MG63 (cell line): Measurements from ENCODE around the gene OR2L13. TPM values are rescaled to one million over a fixed set of nuclear protein-coding genes. Genes with fewer than 3 reads are reported as not detected.
"Not testable (repeated sequence)": the region's sequence is repeated elsewhere in the genome, so short reads cannot be mapped to it uniquely, and the experiment has no call there.

Source experiments
- DNase-seq: peaks from one replicate; pipeline ENCODE4 v3.0.0-alpha.2; 2020
- H3K27me3 ChIP-seq: fragments of 250-450 bp; sonication (Bioruptor Pico); 2 replicates; pipeline ENCODE4 v1.5.1; 2020; ENCODE audit warnings: mild to moderate bottlenecking, moderate library complexity
- H3K36me3 ChIP-seq: fragments of 250-450 bp; sonication (Bioruptor Pico); 2 replicates; pipeline ENCODE4 v1.5.1; 2020; ENCODE audit warnings: mild to moderate bottlenecking, moderate library complexity
- H3K4me3 ChIP-seq: fragments of 250-450 bp; sonication (Bioruptor Pico); 2 replicates; pipeline ENCODE4 v1.5.1; 2020; ENCODE audit warnings: mild to moderate bottlenecking, moderate library complexity
- H3K9me3 ChIP-seq: fragments of 250-450 bp; sonication (Bioruptor Pico); 2 replicates; pipeline ENCODE4 v1.5.1; 2020; ENCODE audit warnings: mild to moderate bottlenecking, moderate library complexity
- total RNA-seq: library from RNA; depleted of rRNA; stranded (reverse); fragments of >200 nt; shearing (Covaris generic); gene quantifications from 2 replicates; pipeline ENCODE4 v1.2.3, GENCODE V29; 2014; ENCODE audit warnings: low replicate concordance; rRNA removed

OR2L13 gene, protein sequence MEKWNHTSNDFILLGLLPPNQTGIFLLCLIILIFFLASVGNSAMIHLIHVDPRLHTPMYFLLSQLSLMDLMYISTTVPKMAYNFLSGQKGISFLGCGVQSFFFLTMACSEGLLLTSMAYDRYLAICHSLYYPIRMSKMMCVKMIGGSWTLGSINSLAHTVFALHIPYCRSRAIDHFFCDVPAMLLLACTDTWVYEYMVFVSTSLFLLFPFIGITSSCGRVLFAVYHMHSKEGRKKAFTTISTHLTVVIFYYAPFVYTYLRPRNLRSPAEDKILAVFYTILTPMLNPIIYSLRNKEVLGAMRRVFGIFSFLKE
- total RNA-seq: not detected in 2 replicates

DNA sequence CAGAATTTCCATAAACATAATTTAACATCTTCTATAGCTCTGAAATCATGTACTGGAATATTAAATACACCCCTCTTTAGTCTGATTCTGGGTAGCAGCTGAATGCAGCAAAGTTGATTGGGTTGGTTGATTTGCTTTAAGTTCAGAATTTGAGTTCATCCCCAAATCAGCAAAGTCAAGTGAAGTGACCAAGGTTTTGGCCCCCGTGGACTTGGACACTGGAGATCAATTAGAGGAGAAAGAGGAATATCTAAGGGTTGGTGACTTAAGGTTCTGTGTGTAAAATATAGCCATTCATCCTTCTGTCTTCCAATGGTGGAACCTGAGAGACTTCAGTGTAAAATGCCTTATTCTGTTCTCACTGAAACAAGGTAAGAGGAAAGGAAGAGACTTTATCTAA is at the start of gene OR2L13:
Gene OR2L13 (plus strand): TSS at position 301 of the 400 bp plus-strand sequence. CDS start 4,192 bp downstream, outside the sequence.
- no peaks in the 10 kb centered on the region for H3K36me3 ChIP-seq
- no peaks in the 10 kb centered on the region for H3K27me3 ChIP-seq
- H3K9me3 ChIP-seq: no peaks in the 10 kb centered on the region
- no peak for DNase-seq
- no peak within 1 kb of the TSS for H3K4me3 ChIP-seq

DNA sequence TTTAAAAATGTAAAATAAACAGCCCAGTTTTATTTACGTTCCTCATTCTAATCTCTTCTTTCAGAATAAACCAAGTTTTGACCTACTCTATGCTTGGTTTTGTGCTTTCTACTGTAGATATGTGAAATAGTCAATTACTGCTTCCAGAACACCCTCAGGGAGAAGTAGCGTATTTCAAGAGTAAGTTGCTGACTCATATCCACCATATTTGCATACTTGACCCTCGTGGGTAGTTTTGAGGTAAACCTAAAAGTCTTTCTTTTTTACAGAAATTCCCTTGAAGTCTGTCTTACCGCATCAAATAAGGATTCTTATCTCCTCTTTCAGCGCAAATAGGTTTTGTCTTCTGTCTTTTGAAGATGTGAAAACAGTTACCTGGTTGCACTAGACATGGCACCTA is 49.8 kb upstream of the OR2L13 start:
- Histone ChIP-seq H3K36me3 (no peaks in the 10 kb centered on the region), H3K9me3 (peaks cover 3% of the 10 kb centered on the region; the same call in 1 of the 2 replicates), H3K4me3 (no peak overlapping the region), H3K27me3 (no peaks in the 10 kb centered on the region)
- DNase-seq: no peak

DNA sequence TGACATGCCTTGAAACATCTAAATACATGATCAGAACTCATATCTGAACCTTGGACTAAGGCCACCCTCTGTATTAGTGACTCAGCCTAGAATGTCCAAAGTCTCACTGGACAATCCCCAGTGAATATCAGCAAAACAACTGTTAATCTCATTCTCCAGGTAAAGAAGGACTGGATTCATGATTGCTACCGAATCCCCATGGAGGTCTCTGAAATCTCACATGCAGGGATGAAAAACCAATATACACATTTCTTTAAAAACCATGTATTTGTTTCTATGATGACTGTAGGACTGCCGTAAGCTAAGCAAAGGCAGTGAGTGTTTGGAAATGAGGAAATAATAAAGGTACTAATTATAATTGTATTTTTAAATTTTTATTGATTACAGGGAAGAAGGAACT is 48.4 kb upstream of the OR2L13 start, which contains the start of gene OR2L3:
Gene OR2L3 (plus strand): TSS at position 301 of the 400 bp plus-strand sequence. CDS start 13,846 bp downstream, outside the sequence.
- Histone ChIP-seq H3K36me3 (no peaks in the 10 kb centered on the region), H3K4me3 (no peak within 1 kb of the TSS), H3K9me3 (peaks cover 3% of the 10 kb centered on the region; the same call in 1 of the 2 replicates), H3K27me3 (no peaks in the 10 kb centered on the region)
- DNase-seq: no peak

DNA sequence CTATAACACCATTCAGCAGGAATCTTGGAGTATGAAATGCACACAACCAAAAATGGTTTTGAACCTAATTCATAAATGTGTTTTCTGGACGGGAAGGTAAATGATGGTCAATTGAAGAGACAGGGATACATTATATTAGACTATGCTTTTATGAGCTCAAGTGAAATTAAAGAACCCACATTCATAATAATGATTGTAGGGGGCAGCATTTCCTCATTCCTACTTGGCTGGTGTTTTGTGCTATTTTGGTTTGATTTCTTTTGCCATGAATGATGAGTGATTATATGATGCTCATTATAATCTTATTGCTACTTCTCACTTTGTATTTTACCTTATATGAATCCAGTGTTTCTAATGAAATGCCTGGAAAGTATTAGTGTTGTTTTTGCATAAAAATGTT is 48.0 kb upstream of the OR2L13 start:
- Histone ChIP-seq H3K36me3 (no peaks in the 10 kb centered on the region), H3K4me3 (no peak overlapping the region), H3K27me3 (no peaks in the 10 kb centered on the region), H3K9me3 (peaks cover 3% of the 10 kb centered on the region; the same call in 1 of the 2 replicates)
- DNase-seq: no peak

DNA sequence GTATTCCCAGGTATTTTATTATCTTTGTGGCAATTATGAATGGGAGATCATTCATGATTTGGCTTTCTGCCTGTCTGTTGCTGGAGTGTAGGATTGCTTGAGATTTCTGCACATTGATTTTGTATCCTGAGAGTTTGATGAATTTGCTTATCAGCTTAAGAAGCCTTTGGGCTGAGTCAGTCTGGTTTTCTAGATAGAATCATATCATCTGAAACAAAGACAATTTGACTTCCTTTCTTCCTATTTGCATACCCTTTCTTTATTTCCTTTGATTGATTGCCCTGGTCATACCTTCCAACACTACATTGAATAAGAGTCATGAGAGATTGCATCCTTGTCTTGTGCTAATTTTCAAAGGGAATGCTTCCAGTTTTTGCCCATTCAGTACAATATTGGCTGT is 40.3 kb upstream of the OR2L13 start:
- no peaks in the 10 kb centered on the region for H3K27me3 ChIP-seq
- no peaks in the 10 kb centered on the region for H3K36me3 ChIP-seq
- H3K9me3 ChIP-seq: peaks cover 2% of the 10 kb centered on the region; the same call in 1 of the 2 replicates
- DNase-seq: no peak
- H3K4me3 ChIP-seq: no peak overlapping the region

DNA sequence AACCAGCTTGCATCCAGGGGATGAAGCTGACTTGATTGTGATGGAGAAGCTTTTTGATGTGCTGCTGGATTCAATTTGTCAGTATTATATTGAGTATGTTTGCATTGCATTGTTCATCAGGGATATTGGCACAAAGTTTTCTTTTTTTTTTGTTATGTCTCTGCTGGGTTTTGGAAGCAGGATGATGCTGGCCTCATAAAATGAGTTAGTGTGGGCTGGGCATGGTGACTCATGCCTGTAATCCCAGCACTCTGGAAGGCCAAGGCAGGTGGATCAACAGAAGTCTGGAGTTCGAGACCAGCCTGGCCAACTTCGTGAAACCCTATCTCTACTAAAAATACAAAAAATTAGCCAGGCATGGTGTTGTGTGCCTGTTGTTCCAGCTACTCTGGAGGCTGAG is 39.7 kb upstream of the OR2L13 start:
- Histone ChIP-seq H3K27me3 (no peaks in the 10 kb centered on the region), H3K4me3 (no peak overlapping the region), H3K36me3 (no peaks in the 10 kb centered on the region), H3K9me3 (peaks cover 2% of the 10 kb centered on the region; the same call in 1 of the 2 replicates)
- DNase-seq: peak; percentile 62

DNA sequence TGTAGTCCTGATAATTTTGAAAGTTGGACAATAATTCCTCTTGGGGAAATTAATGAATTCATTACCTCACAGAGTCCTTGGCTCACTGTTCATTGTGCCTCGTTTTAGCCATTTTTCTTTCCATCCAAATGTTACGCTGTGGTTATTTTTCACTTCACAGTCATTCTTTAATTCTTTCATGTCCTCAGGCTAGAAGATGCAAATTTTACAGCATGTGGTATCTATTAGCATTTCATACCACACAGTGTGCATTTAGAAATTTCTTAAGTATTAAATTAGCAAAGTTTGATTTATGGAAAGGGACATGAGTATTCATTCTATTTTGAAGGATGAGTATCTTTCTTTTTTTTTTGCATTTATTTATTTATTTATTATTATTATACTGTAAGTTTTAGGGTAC is 29.9 kb upstream of the OR2L13 start:
- Histone ChIP-seq H3K9me3 (no peaks in the 10 kb centered on the region), H3K4me3 (no peak overlapping the region), H3K36me3 (no peaks in the 10 kb centered on the region), H3K27me3 (no peaks in the 10 kb centered on the region)
- DNase-seq: no peak

DNA sequence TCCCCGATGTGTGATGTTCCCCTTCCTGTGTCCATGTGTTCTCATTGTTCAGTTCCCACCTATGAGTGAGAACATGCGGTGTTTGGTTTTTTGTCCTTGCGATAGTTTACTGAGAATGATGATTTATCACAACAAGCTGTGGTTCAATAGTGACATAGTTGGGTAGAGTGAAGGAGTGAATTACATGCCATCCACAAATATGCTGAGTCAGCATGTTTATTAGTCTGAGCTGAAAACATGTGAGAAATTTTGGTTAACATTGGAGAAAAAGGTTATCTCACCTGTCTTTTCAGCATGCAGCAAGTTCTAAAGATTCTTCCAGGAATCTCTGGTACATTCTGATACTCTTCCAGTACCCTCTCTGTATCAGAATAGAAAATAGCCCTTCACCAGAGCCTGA is 29.4 kb upstream of the OR2L13 start:
- H3K27me3 ChIP-seq: no peaks in the 10 kb centered on the region

DNA sequence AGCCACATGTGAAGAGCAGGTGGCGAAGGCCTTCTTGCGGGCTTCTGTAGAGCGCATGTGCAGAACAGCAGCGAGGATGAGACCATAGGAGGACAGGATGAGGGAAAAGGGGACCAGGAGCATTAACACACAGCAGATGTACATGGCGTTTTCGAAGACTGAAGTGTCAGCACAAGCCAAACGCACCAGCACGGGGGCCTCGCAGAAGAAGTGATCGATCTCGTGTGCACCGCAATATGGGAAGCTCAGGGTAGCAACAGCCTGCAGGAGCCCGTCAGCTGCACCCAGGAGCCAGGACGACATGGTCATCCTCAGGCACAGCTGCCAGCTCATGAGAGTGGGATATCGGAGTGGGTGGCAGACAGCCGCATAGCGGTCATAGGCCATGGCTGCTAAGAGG is 11.1 kb upstream of the OR2L13 start:
- not testable (repeated sequence) for H3K9me3 ChIP-seq, H3K4me3 ChIP-seq, H3K36me3 ChIP-seq, H3K27me3 ChIP-seq, DNase-seq

More for the DNA sequence above, 29.4 kb upstream of the OR2L13 start:
- Histone ChIP-seq H3K9me3 (no peaks in the 10 kb centered on the region), H3K4me3 (no peak overlapping the region), H3K36me3 (no peaks in the 10 kb centered on the region)
- no peak for DNase-seq

DNA sequence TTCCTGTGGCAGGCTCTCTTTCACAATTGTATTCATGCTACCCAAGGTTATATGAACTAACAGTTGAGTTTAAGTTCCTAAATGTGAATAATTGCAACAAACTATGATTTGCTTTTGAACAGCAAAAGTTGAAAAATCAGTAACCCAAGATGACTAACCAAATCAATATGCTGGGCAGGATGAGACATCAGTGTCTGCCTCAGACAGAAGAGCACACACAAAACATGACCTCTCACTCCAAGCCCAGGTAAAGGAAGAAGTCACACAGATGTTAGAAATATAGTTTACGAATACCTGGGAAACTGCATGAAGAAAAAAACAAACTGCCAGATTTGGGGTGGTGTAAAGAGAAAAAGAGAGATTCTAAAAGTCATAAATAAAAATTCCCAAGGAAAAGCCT is 3.5 kb downstream of the OR2L13 start:
- no peak for DNase-seq
- Histone ChIP-seq H3K27me3 (no peaks in the 10 kb centered on the region), H3K4me3 (no peak overlapping the region), H3K9me3 (no peaks in the 10 kb centered on the region), H3K36me3 (no peaks in the 10 kb centered on the region)

DNA sequence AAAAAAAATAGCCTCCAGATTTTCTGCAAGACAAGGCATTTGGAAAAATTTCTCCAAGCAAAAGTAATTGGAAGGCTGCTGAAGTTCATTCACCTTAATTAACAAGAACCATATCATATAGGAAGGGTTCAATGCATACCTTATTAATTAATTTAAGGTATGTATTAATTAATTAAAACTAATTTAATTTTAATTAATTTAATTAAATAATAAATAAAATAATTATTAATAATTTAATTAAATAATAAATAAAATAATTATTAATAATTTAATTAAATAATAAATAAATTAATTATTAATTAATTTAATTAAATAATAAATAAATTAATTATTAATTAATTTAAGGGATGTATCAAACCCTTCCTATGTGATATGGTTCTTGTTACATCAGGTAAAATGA is 7.9 kb downstream of the OR2L13 start:
- DNase-seq: no peak

DNA sequence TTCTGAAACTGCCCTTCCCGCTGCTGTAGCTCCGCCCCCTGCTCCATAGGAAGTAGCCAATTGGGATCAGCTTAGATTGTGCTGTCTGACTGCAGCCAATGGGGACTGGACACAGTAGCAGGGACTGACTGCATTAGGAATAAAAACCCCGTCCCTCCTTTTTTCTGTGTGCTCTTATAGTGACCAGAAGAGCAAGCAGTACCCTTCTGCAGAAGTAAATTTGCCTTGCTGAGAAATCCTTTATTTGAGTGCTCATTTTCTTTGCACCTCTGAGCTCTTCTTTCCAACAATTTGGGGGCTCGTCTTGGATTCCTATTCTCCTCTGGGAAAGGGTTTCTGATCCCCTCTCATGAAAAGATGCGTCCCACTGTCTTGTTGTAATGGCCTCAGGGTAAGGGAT is 16.2 kb downstream of the OR2L13 start:
- Histone ChIP-seq H3K4me3 (no peak overlapping the region), H3K9me3 (peaks cover 23% of the 10 kb centered on the region), H3K27me3 (no peaks in the 10 kb centered on the region), H3K36me3 (no peaks in the 10 kb centered on the region)
- DNase-seq: no peak

More for the DNA sequence above, 7.9 kb downstream of the OR2L13 start:
- Histone ChIP-seq H3K27me3 (no peaks in the 10 kb centered on the region), H3K4me3 (no peak overlapping the region), H3K36me3 (no peaks in the 10 kb centered on the region), H3K9me3 (no peaks in the 10 kb centered on the region; the same call in 1 of the 2 replicates)

DNA sequence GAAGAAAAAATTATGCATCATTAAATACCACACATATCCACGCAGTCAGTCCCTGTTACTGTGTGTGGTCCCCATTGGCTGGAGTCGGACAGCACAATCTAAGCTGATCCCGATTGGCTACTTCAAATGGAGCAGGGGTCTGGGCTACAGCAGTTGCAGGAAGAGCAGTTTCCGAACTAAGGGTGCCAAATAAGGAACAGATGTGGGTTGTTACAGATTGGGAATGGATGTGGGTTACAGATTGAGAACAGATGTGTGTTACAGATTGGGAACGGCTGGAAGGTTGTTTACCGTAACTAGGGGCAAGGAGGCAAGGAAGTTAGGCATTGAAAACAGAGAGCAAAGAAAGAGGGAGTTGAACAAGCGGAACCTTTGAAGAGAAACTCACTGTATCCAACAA is 19.9 kb downstream of the OR2L13 start:
- DNase-seq: no peak
- Histone ChIP-seq H3K9me3 (peaks cover 21% of the 10 kb centered on the region), H3K36me3 (no peaks in the 10 kb centered on the region), H3K4me3 (no peak overlapping the region), H3K27me3 (no peaks in the 10 kb centered on the region)

DNA sequence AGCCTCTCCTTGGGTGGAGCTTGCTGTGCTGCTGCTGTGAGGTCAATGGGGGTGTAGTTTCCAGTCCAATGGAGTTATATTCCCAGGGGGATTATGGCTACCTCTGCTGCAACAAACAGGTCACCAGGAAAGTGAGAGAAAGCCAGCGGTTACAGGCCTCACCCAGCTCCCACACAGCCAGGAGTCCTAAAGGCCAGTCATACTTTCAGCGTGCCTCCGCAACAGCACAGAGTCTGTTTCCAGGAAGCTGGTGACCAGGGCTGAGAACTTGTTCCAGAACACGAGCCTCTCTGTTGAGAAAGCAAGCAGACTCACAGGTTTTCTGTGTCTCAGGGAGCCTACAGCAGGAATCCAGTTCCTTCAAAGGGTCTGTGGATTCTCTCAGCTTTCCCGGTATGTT is 32.7 kb downstream of the OR2L13 start:
- no peak for DNase-seq

DNA sequence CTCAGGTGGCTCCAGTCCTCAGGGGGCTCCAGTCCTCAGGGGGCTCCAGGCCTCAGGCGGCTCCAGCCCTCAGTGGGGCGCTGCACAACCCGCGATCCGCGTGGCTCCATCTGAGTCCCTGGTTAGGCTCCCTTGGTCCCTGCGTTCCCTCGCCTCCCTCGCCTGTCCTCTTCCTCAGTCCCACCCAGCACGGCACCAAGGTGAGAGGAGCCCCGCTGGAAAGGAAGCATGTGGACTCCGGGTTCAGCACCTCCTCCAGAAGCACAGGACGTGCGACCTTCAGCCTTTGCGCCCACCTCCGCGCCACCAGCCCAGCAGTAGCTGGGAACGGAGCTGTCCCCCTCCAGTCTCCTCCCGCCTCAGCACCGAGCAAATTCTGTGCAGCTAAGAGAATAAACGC is 41.8 kb downstream of the OR2L13 start:
- no peaks in the 10 kb centered on the region for H3K27me3 ChIP-seq
- no peak for DNase-seq
- H3K4me3 ChIP-seq: no peak overlapping the region
- no peaks in the 10 kb centered on the region for H3K36me3 ChIP-seq
- peaks cover 4% of the 10 kb centered on the region; the same call in 1 of the 2 replicates for H3K9me3 ChIP-seq

More for the DNA sequence above, 32.7 kb downstream of the OR2L13 start:
- H3K36me3 ChIP-seq: no peaks in the 10 kb centered on the region
- H3K9me3 ChIP-seq: peaks cover 10% of the 10 kb centered on the region
- no peak overlapping the region for H3K4me3 ChIP-seq
- H3K27me3 ChIP-seq: no peaks in the 10 kb centered on the region

DNA sequence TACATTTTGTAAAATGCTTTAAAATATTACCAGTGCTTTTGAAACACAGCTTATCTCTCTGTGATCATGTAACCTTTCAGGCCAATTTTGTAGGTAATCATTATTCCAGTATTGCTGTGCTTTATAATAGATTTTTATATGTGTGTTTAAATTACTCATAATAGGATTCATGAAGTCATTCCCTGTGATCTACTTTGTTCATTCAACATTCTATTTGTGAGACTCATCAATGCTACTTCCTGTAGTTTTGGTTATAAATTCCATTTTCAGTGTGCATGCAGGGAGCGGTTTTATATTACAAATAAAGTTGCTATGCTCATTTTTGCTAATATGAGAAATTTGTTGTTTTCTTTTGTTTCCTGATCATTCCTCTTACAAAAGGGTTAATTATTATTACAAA is 45.9 kb downstream of the OR2L13 start:
- Histone ChIP-seq H3K36me3 (no peaks in the 10 kb centered on the region), H3K27me3 (no peaks in the 10 kb centered on the region), H3K4me3 (no peak overlapping the region), H3K9me3 (no peaks in the 10 kb centered on the region)
- DNase-seq: no peak

DNA sequence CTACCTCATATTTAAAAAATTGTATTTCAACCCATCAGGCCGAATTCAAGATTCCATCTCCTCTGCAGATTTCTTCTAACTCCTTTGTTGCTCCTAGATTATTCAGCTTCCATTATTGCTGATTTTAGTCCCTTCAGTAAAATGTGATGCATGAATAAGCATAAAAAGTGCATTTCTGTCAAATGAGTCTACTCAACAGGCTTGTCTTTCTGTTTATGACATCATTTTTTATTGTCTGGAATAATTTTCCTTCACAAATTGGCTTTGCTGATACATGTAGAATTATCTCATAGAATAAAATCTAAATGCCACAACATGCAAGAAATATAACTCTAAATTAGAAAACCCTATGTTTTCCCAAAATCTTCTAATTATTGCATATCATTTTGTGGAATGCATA is 48.3 kb downstream of the OR2L13 start:
- Histone ChIP-seq H3K27me3 (no peaks in the 10 kb centered on the region), H3K36me3 (no peaks in the 10 kb centered on the region), H3K9me3 (peaks cover 5% of the 10 kb centered on the region), H3K4me3 (no peak overlapping the region)
- DNase-seq: no peak
